OCI-LY7 (cell line): Measurements from ENCODE around the gene SLC17A9. TPM values are rescaled to one million over a fixed set of nuclear protein-coding genes. Genes with fewer than 3 reads are reported as not detected.

Experiments used
- BruUV-seq: library from RNA; stranded (reverse); fragments of 400-500 nt; replicated peaks from 2 replicates; lab custom pipeline; 2021; lab: Mats Ljungman, UMichigan
- CTCF ChIA-PET: fragments of 300-600 bp; sonication (Branson Sonifier 250); formaldehyde crosslinking; loops from one replicate; lab custom pipeline; 2022; ENCODE audit warnings: antibody characterized with exemption; ENCODE audit not compliant: unreplicated experiment; lab: Charles Lee
- POLR2A ChIA-PET: fragments of 300-600 bp; sonication (Branson Sonifier 250); formaldehyde crosslinking; loops from one replicate; lab custom pipeline; 2022; ENCODE audit warnings: antibody characterized with exemption; lab: Charles Lee
- DNase-seq: peaks from one replicate; pipeline ENCODE4 v3.0.0-alpha.2; 2015; ENCODE audit warnings: low spot score
- H2AFZ ChIP-seq: fragments of 200-600 bp; sonication (generic), shearing (Covaris generic); 2 replicates; pipeline ENCODE4 v1.6.1; 2014; ENCODE audit warnings: mild to moderate bottlenecking, antibody characterized with exemption, low read length, moderate library complexity
- H3K27ac ChIP-seq: fragments of 200-600 bp; sonication (generic); 2 replicates; pipeline ENCODE4 v1.5.1; 2014; ENCODE audit warnings: mixed run types, low read depth, mild to moderate bottlenecking, moderate library complexity, low read length, inconsistent platforms; ENCODE audit not compliant: poor library complexity, severe bottlenecking
- H3K36me3 ChIP-seq: fragments of 200-600 bp; sonication (generic); 2 replicates; pipeline ENCODE4 v1.6.1; 2014; ENCODE audit warnings: mild to moderate bottlenecking, antibody characterized with exemption, low read length, moderate library complexity, mixed read lengths; ENCODE audit not compliant: insufficient read depth
- H3K4me1 ChIP-seq: fragments of 200-600 bp; sonication (generic); 2 replicates; pipeline ENCODE4 v1.5.1; 2014; ENCODE audit warnings: mild to moderate bottlenecking, low read length; ENCODE audit not compliant: insufficient read depth, poor library complexity, severe bottlenecking
- H3K4me2 ChIP-seq: fragments of 200-600 bp; sonication (generic); 2 replicates; pipeline ENCODE4 v1.6.1; 2014; ENCODE audit warnings: mild to moderate bottlenecking, low read length
- H3K4me3 ChIP-seq: fragments of 200-600 bp; sonication (generic); 2 replicates; pipeline ENCODE4 v1.5.1; 2014; ENCODE audit warnings: mild to moderate bottlenecking, low read depth, low read length; ENCODE audit not compliant: poor library complexity, severe bottlenecking
- H3K79me2 ChIP-seq: fragments of 200-600 bp; sonication (generic); 2 replicates; pipeline ENCODE4 v1.6.1; 2016; ENCODE audit warnings: low read depth, mild to moderate bottlenecking, low read length, moderate library complexity, mixed read lengths; ENCODE audit not compliant: insufficient read depth
- H3K9me2 ChIP-seq: fragments of 200-600 bp; sonication (generic); 2 replicates; pipeline ENCODE4 v1.6.1; 2016; ENCODE audit warnings: mild to moderate bottlenecking, low read length, mixed read lengths; ENCODE audit not compliant: insufficient read depth
- H3K9me3 ChIP-seq: fragments of 200-600 bp; sonication (generic); 2 replicates; pipeline ENCODE4 v1.6.1; 2014; ENCODE audit warnings: mild to moderate bottlenecking, mixed run types, low read length, mixed read lengths
- H4K20me1 ChIP-seq: fragments of 200-600 bp; sonication (generic); 2 replicates; pipeline ENCODE4 v1.6.1; 2014; ENCODE audit warnings: mild to moderate bottlenecking, antibody characterized with exemption, low read length, moderate library complexity, mixed read lengths; ENCODE audit not compliant: insufficient read depth
- EZH2phosphoT487 ChIP-seq: fragments of 200-600 bp; sonication (generic); IDR thresholded peaks from 2 replicates; pipeline ENCODE4 v1.6.1; 2018; ENCODE audit warnings: low read depth, borderline replicate concordance, mild to moderate bottlenecking, mixed run types, antibody characterized with exemption, low read length, moderate library complexity, mixed read lengths
- intact Hi-C: fragments of 100-400 bp; cut with micrococcal nuclease; formaldehyde crosslinking; loops from one replicate; pipeline ENCODE4 v1.10.0; 2022; ENCODE audit not compliant: unreplicated experiment
- total RNA-seq, 2 experiments: library from RNA; depleted of rRNA in 1 of 2; stranded (reverse); fragments of >200 nt in 1 of 2; shearing (Covaris generic) in 1 of 2; gene quantifications; 2 replicates each; pipeline ENCODE4 v1.2.3, GENCODE V29; 2014 to 2022
- TF ChIP-seq, protein P1 (sequence below): fragments of 200-600 bp; sonication (generic); conservative IDR thresholded peaks from 2 replicates; pipeline ENCODE4 v1.5.1; 2014; ENCODE audit warnings: mild to moderate bottlenecking, antibody characterized with exemption, low read length, moderate library complexity, mixed read lengths

Gene SLC17A9
- total RNA-seq, 2 experiments from 2014 or later = 2.0 to 8.1 TPM

DNA sequence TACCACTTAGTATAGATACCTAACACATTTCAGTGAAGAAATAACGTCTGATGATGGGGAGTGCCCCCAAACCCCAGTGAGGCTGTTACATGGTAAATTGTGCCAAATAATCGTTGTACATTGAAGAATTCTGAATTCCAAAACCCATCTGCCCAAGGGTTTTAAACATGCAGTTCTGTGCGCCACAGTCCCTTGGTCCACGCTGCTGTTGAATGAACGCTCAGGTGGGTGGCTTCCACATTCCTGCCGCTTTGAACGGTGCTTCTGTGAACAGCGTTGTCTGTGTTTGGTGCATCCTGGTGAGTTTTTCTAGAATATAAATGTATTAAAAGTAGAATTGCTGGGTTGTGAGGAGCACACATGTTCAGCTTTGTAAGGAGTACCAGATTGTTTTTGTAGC is 11.6 kb upstream of the SLC17A9 start:
- no peaks in the 10 kb centered on the region for H3K9me3 ChIP-seq
- H3K9me2 ChIP-seq = no peaks in the 10 kb centered on the region
- no TSS peak for BruUV-seq
- intact Hi-C loops = no loop called here
- ChIA-PET POLR2A (no interaction called here), CTCF (no interaction called here)
- H3K79me2 ChIP-seq = peaks cover 57% of the 10 kb centered on the region
- H3K27ac ChIP-seq = no peak overlapping the region
- H3K4me3 ChIP-seq = no peak overlapping the region
- no peak overlapping the region for H3K4me2 ChIP-seq
- TF ChIP-seq EZH2phosphoT487 = no peak
- TF ChIP-seq, protein P1, sequence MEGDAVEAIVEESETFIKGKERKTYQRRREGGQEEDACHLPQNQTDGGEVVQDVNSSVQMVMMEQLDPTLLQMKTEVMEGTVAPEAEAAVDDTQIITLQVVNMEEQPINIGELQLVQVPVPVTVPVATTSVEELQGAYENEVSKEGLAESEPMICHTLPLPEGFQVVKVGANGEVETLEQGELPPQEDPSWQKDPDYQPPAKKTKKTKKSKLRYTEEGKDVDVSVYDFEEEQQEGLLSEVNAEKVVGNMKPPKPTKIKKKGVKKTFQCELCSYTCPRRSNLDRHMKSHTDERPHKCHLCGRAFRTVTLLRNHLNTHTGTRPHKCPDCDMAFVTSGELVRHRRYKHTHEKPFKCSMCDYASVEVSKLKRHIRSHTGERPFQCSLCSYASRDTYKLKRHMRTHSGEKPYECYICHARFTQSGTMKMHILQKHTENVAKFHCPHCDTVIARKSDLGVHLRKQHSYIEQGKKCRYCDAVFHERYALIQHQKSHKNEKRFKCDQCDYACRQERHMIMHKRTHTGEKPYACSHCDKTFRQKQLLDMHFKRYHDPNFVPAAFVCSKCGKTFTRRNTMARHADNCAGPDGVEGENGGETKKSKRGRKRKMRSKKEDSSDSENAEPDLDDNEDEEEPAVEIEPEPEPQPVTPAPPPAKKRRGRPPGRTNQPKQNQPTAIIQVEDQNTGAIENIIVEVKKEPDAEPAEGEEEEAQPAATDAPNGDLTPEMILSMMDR = no peak
- H3K36me3 ChIP-seq = peaks cover 64% of the 10 kb centered on the region
- H2AFZ ChIP-seq = no peak overlapping the region
- peaks cover 16% of the 10 kb centered on the region for H4K20me1 ChIP-seq
- peaks cover 22% of the 10 kb centered on the region for H3K4me1 ChIP-seq
- DNase-seq = no peak

DNA sequence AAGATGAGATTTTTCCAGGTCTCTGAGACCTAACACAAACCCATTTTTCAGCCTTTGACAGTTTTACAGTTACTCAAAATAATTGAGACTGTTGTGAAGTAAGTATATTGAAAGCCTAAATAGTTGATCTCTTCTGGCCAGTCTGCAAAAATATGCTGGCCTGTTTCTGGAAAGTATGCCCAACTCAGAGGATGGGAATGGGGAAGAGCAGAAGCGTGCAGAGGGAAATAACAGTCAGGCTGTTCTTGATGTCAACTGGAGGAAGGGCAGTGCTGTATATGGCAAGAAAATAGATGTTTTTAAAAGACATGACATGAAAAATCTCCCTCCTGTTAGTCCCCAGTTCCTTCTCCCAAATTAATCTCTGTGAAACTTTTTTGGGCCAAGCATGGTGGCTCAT is 10.7 kb upstream of the SLC17A9 start:
- DNase-seq = no peak
- Histone ChIP-seq H3K4me1 (peaks cover 13% of the 10 kb centered on the region), H3K36me3 (peaks cover 69% of the 10 kb centered on the region), H3K4me2 (no peak overlapping the region), H3K9me3 (no peaks in the 10 kb centered on the region), H3K9me2 (no peaks in the 10 kb centered on the region), H3K4me3 (no peak overlapping the region), H2AFZ (no peak overlapping the region), H3K27ac (no peak overlapping the region), H3K79me2 (peaks cover 48% of the 10 kb centered on the region), H4K20me1 (peaks cover 16% of the 10 kb centered on the region)
- ChIA-PET POLR2A (no interaction called here), CTCF (no interaction called here)
- TF ChIP-seq, protein P1 = no peak
- no peak for TF ChIP-seq EZH2phosphoT487
- BruUV-seq = no TSS peak
- intact Hi-C loops = no loop called here

DNA sequence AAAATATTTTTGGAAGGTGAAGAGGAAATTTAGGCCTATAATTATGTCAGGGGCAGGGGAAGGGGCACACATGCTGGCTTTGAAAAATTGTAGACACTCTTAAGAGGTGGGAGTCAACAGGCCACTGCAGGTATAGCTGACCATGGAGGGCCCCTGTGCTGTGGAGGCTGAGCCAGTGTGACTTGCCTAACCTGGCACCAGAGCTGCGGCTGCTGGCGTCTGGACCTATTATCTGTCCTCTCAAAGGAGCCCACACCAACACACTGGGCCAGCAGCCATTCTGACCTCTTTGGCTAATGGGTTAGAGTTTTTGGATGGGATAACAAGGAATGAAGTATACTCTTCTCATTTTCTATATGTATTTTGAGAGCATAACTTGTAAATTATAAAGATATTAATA is 10.1 kb upstream of the SLC17A9 start:
- no peaks in the 10 kb centered on the region for H3K9me2 ChIP-seq
- DNase-seq = no peak
- H3K36me3 ChIP-seq = peaks cover 76% of the 10 kb centered on the region
- ChIA-PET POLR2A (no interaction called here), CTCF (no interaction called here)
- H3K79me2 ChIP-seq = peaks cover 42% of the 10 kb centered on the region
- intact Hi-C loops = no loop called here
- H3K4me1 ChIP-seq = peaks cover 13% of the 10 kb centered on the region
- BruUV-seq = no TSS peak
- H4K20me1 ChIP-seq = peaks cover 16% of the 10 kb centered on the region
- H3K27ac ChIP-seq = no peak overlapping the region
- no peak overlapping the region for H3K4me2 ChIP-seq
- TF ChIP-seq, protein P1 = no peak
- TF ChIP-seq EZH2phosphoT487 = no peak
- H3K4me3 ChIP-seq = no peak overlapping the region
- H3K9me3 ChIP-seq = no peaks in the 10 kb centered on the region
- H2AFZ ChIP-seq = no peak overlapping the region
